Ovary (tissue), 9 donors: ENCODE data around the gene GLIPR1L1. TPM values are rescaled to one million over a fixed set of nuclear protein-coding genes. Genes with fewer than 3 reads are reported as not detected.

Source experiments
- DNase-seq, 5 donors: peaks; one replicate each; pipeline ENCODE4 v3.0.0-alpha.2; 2019 to 2020
- H3K27ac ChIP-seq, 2 donors: fragments of 200-600 bp; one replicate each; pipeline versions ENCODE4 v1.5.1 to v1.8.0; 2019 to 2022
- H3K27me3 ChIP-seq: fragments of 200-600 bp; one replicate; pipeline ENCODE4 v1.8.0; 2022
- H3K36me3 ChIP-seq: fragments of 200-600 bp; sonication (generic); one replicate; pipeline ENCODE4 v1.5.1; 2019
- H3K4me1 ChIP-seq: one replicate; pipeline ENCODE4 v1.8.1; 2013; ENCODE audit warnings: mild to moderate bottlenecking, moderate library complexity; ENCODE audit not compliant: insufficient read depth
- H3K4me3 ChIP-seq: fragments of 200-600 bp; sonication (generic); one replicate; pipeline ENCODE4 v1.5.1; 2017
- H3K9me3 ChIP-seq, 2 donors: fragments of 200-600 bp in 1 of 2; sonication (generic) in 1 of 2; one replicate each; pipeline versions ENCODE4 v1.5.1 to v1.8.1; 2013 to 2019; ENCODE audit warnings: mild to moderate bottlenecking in 1 of 2, moderate library complexity in 1 of 2
- CTCF ChIP-seq, 3 donors: fragments of 450-650 bp in 2 of 3; fragments of 200-600 bp in 1 of 3; IDR thresholded peaks; one replicate each; pipeline versions ENCODE4 v1.5.1 to v1.8.0; 2016 to 2022; ENCODE audit warnings: antibody characterized with exemption in 3 of 3, mild to moderate bottlenecking in 1 of 3
- EP300 ChIP-seq: sonication (generic); formaldehyde crosslinking; IDR thresholded peaks from one replicate; pipeline ENCODE4 v1.6.1; 2017; ENCODE audit warnings: antibody characterized with exemption
- POLR2A ChIP-seq: fragments of 450-650 bp; IDR thresholded peaks from one replicate; pipeline ENCODE4 v1.6.1; 2017; ENCODE audit warnings: antibody characterized with exemption, mild to moderate bottlenecking, moderate library complexity
- WGBS, 3 donors: extraction: QIAGEN DNeasy Blood & Tissue Kit in 1 of 3; methylation state at CpG; one replicate each; pipeline versions ENCODE4 v1.1.5 to v1.1.7; 2013 to 2017; 5-methylcytosine and 5-hydroxymethylcytosine counted together
- intact Hi-C, 4 donors: fragments of 100-400 bp; cut with DNase I; formaldehyde crosslinking; loops; one replicate each; pipeline versions ENCODE4 v1.11.0 to v1.15.1; 2022 to 2023
- polyA plus RNA-seq, 2 donors: library from polyadenylated mRNA; stranded (reverse); fragments of 200-250 nt in 1 of 2; fragments of 350-450 nt in 1 of 2; fragmentation: Illumina TruSeq in 1 of 2; extraction: RNeasy Lipid Tissue Mini Kit (QIAGEN cat#74804) in 1 of 2; gene quantifications; one replicate each; pipeline ENCODE4 v1.2.3, GENCODE V29; 2013 to 2014
- total RNA-seq, 7 donors: library from RNA; depleted of rRNA in 2 of 7; stranded (reverse); fragments of >200 nt in 2 of 7; fragmentation: NEBNext Ultra II Directional in 3 of 7; extraction: Animal tissue kit (Norgen Biotek cat#: 25700) in 3 of 7; gene quantifications; one replicate each; pipeline versions ENCODE4 v1.1.0 to v1.2.4, GENCODE V29; 2016 to 2023
- donor health status: DM: no; HTN: no; CAD: no; lungs with moderate emphysema.
- donor health status: DM: no; HTN: no; CAD: no.
- donor health status: Bipolar disorder and iron deficiency.
- donor health status: DM: yes; HTN: yes; CAD: no.
- donor health status: DM: no; HTN: no; CAD: no.
- donor health status: DM: yes; HTN: yes; CAD: no.

GLIPR1L1 gene
- total and polyA plus RNA-seq, 9 donors = not detected

- Histone ChIP-seq H3K27ac (no peak overlapping the region), H3K4me1 (no peaks in the 10 kb centered on the region)
- TF ChIP-seq EP300 (no peak), CTCF (IDR thresholded peaks at IDR 0.05) (no peak), POLR2A (no peak)
Measured at GRCh38 chr12:75360920-75361319, 26.4 kb downstream of the GLIPR1L1 start.

GRCh38 chr12:75361408-75361807, 26.9 kb downstream of the GLIPR1L1 start:
- 71 to 87% (median 79%) methylated on average over 1 of the region's 1 CpG for WGBS, 3 donors
- DNase-seq = no peak
- Histone ChIP-seq H3K9me3 (no peaks in the 10 kb centered on the region), H3K27ac (no peak overlapping the region), H3K4me1 (no peaks in the 10 kb centered on the region), H3K36me3 (no peaks in the 10 kb centered on the region), H3K4me3 (no peak overlapping the region), H3K27me3 (no peaks in the 10 kb centered on the region)
- intact Hi-C loops = no loop called here
- TF ChIP-seq CTCF (IDR thresholded peaks at IDR 0.05) (no peak), EP300 (no peak), POLR2A (no peak)

More at GRCh38 chr12:75360920-75361319, 26.4 kb downstream of the GLIPR1L1 start:
- Histone ChIP-seq H3K9me3 (no peaks in the 10 kb centered on the region), H3K36me3 (no peaks in the 10 kb centered on the region), H3K27me3 (no peaks in the 10 kb centered on the region), H3K4me3 (no peak overlapping the region)
- DNase-seq = no peak
- intact Hi-C loops = no loop called here

GRCh38 chr12:75364919-75365318, 30.4 kb downstream of the GLIPR1L1 start:
- Histone ChIP-seq H3K9me3 (no peaks in the 10 kb centered on the region), H3K27me3 (no peaks in the 10 kb centered on the region), H3K4me3 (no peak overlapping the region), H3K36me3 (no peaks in the 10 kb centered on the region), H3K27ac (no peak overlapping the region), H3K4me1 (no peaks in the 10 kb centered on the region)
- intact Hi-C loops = no loop called here
- DNase-seq = no peak
- TF ChIP-seq CTCF (IDR thresholded peaks at IDR 0.05) (no peak), EP300 (no peak), POLR2A (no peak)

GRCh38 chr12:75366629-75367028, 32.2 kb downstream of the GLIPR1L1 start:
- Histone ChIP-seq H3K27ac (no peak overlapping the region), H3K27me3 (no peaks in the 10 kb centered on the region), H3K4me1 (no peaks in the 10 kb centered on the region), H3K4me3 (no peak overlapping the region), H3K9me3 (no peaks in the 10 kb centered on the region), H3K36me3 (no peaks in the 10 kb centered on the region)
- intact Hi-C loops = no loop called here
- no peak for DNase-seq
- TF ChIP-seq EP300 (no peak), POLR2A (no peak), CTCF (IDR thresholded peaks at IDR 0.05) (no peak)
- 88 to 96% (median 95%) methylated on average over 1 of the region's 1 CpG for WGBS, 3 donors

- H3K4me3 ChIP-seq = no peak overlapping the region
- no peak for TF ChIP-seq POLR2A
- TF ChIP-seq CTCF (IDR thresholded peaks at IDR 0.05) = no peak
- TF ChIP-seq EP300 = no peak
- 97 to 100% (median 97%) methylated on average over 2 of the region's 2 CpGs for WGBS, 3 donors
- intact Hi-C loops = no loop called here
- H3K4me1 ChIP-seq = no peaks in the 10 kb centered on the region
- no peak overlapping the region for H3K27ac ChIP-seq
- no peaks in the 10 kb centered on the region for H3K27me3 ChIP-seq
- no peak for DNase-seq
- no peaks in the 10 kb centered on the region for H3K9me3 ChIP-seq
- H3K36me3 ChIP-seq = no peaks in the 10 kb centered on the region
Measured at GRCh38 chr12:75374971-75375370, 40.5 kb downstream of the GLIPR1L1 start.
